Left renal cortex interstitium (tissue), 4 donors: ENCODE data around the gene TPO. TPM values are rescaled to one million over a fixed set of nuclear protein-coding genes. Genes with fewer than 3 reads are reported as not detected.
"Not testable (repeated sequence)": the region's sequence is repeated elsewhere in the genome, so short reads cannot be mapped to it uniquely, and the experiment has no call there.

Source experiments
- DNase-seq, 4 donors: peaks; one replicate each; pipeline ENCODE4 v3.0.0-alpha.2; 2013; ENCODE audit warnings: low read depth in 4 of 4, low spot score in 2 of 4, missing footprints in 1 of 4
- polyA plus RNA-seq, 4 donors: library from polyadenylated mRNA; unstranded; fragments of 120-200 nt; gene quantifications; one replicate each; pipeline ENCODE4 v1.2.1, GENCODE V29; 2013; ENCODE audit not compliant: insufficient read length in 4 of 4

The TPO gene
- under 1 TPM; 0.08 to 0.34 (median 0.11) TPM for polyA plus RNA-seq

DNA sequence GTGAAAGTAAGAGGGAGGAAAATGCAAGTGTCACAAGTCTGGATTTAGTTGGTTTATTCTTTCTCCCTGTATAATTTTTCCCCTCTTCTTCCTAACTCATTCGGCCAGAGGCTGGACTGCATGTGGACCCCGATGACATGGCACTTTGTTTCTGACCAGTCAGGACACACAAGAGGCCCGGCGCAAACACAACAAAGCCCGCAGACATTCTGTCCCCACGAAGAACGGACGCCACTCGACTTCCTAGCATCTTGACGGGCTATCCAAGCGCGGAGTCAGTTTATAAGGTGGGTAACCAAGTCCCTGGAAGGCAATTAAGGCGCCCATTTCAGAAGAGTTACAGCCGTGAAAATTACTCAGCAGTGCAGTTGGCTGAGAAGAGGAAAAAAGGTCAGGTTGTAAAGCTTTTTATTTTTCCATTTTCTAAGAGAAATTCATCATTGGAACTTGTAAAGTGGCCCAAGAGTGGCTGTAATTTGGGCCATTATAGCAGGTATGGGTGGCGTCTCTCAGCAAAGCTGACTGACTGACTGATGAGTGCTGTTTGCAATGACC is at the start of gene TPO:
TPO (plus strand) TSS at position 308 of the 555 bp plus-strand sequence. CDS start 946 bp downstream, outside the sequence.
- no peak for DNase-seq

GRCh38 chr2:1366546-1367134 is 46.6 kb upstream of the TPO start:
- no peak for DNase-seq

DNA sequence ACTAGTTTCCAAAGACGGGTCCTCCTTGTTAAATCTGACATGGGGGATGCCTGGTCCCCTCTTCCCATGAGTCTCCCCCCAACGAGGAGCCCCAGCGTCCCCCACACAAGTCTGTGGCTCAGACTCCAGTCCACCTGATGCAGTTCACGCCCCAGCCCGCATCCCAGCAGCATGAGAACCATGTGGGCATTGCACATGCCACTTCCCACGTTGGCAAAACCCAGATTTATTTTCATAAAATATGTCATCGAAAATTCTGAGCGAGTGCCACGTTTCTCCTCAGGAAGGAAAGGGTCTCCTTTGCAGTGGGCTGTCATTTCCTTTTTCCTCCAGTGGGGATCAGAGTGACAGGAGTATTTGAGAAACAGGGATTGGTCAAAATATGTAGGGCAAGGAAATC is 45.7 kb upstream of the TPO start:
- DNase-seq, result no peak

DNA sequence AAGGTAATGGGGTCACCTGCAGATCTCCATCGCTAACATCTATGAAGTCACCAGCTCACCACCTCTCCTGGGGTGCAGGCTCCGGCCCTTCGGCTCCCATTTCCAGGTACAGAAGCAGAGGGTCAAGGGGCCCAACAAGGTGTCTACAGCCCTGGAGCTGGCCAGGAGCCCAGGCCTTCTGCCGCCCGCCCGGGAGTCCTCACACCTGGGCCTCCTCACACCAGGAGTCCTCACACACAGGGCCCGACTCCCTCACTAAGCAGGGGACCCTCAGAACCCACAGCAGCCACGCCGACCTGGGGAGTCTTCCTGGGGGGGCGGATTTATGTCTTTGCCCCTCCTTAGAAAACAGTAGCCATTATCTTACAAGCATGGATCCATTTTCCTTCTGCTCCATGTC is 43.4 kb upstream of the TPO start:
- DNase-seq, result no peak

- DNase-seq, result no peak
Measured at GRCh38 chr2:1370461-1370860, 42.8 kb upstream of the TPO start.

- DNase-seq, result no peak
Measured at GRCh38 chr2:1371082-1371481, 42.2 kb upstream of the TPO start.

DNA sequence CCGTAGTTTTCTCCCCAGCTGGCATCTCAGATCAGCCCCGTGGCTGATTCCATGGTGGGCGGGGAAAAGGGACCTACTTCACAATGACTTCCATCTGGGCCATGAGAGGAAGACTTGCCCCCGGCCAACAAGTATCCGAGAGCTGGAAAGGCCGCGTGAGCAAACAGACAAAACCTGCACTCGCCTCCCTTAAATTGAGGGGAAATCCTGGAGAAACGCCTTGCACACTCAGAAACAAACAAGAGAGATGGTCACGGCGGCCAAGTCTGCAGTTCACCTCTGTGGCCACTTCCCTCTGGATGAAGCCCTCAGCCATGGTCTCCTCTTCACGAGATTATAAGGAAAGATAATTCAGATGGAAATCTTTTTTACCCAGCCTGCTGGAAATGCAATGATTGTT is 39.4 kb upstream of the TPO start:
- DNase-seq, result no peak

DNA sequence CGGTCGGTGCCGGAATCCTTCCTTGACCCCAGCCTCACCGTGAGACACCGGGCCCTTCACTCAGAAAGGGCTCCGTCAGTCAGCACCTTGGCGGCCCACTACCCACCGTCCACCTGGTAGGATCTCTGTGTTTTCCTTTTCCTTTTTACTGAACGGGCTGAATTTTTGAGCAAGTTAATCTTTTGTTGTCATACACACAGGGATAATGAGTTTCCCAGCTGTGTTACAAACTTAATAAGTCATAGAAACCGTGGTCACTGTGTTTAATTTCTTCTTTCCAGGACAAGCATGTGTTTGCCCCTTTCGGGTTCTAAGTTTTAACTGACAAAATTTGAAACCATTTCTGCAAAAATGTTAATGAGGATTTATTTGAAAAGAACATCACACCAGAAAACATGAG is 39.0 kb upstream of the TPO start:
- DNase-seq, result no peak

DNA sequence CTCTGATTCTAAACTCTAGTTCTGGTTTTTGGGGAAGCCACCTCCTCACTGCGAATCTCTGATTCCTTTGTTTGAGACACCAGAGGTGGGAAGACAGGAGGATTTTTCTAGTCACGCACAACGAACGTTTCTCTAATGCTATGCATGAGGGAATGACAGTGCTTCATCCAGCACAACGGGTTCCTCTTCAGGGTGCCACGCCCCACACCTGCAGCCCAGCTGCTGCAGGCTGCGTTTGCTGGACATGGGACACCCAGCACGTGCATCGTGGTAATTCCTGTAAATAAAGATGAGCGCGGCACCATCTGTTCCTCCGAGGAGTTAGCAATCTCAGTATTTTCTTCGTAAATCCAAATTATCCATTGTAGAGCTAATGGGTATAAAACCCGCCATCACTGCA is 37.5 kb upstream of the TPO start:
- DNase-seq, result no peak

DNA sequence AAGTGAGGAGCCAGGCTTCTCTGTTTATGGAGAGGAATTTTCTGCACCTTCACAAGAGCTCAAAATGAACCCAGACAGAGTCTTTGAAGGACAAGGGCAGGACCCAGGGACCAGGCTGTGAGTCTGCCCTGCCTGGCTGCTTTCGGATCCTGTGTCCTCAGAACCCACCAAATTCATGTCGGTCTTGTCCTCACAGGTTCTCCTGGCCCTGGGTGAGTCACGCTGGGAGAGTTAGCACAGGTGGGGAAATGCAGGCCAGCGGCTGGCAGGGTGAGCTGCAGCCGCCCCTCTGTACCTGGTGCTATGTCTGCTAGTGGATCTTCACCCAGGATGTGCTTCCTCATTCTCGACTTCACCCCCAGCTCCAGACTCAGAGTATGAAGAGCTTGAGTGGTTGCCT is 35.8 kb upstream of the TPO start:
- no peak for DNase-seq

GRCh38 chr2:1378456-1379150 is 34.7 kb upstream of the TPO start:
- DNase-seq, result no peak

DNA sequence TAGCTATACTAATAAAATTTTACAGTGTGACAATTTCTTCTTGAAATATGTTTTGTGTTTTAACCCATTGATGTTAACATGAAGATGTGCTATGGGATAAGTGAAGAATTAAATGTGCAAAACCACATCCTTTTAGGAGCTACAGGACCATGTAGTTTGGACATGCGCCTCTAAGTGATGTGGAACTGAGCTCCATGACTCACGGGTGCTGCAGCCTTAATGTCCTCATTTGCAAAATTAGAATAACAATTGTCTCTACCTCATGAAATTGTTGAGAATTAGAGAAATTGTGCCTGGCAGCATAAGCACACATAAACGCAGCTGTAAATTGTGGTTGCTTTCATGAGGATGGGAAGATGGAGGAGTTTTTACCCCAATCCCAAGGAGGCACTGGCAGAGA is 31.6 kb upstream of the TPO start:
- no peak for DNase-seq

DNA sequence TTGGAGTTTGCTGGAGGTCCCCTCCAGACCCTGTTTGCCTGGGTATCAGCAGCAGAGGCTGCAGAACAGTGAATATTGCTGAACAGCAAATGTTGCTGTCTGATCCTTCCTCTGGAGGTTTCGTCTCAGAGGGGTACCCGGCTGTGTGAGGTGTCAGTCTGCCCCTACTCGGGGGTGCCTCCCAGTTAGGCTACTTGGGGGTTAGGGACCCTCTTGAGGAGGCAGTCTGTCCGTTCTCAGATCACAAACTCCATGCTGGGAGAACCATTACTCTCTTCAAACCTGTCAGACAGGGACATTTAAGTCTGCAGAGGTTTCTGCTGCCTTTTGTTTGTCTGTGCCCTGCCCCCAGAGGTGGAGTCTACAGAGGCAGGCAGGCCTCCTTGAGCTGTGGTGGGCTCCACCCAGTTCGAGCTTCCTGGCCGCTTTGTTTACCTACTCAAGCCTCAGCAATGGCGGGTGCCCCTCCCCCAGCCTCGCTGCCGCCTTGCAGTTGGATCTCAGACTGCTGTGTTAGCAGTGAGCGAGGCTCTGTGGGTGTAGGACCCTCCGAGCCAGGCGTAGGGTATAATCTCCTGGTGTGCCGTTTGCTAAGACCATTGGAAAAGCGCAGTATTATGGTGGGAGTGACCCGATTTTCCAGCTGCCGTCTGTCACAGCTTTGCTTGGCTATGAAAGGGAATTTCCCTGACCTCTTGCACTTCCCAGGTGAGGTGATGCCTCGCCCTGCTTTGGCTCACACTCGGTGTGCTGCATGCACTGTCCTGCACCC is 25.1 kb upstream of the TPO start:
- DNase-seq, result not testable (repeated sequence)

DNA sequence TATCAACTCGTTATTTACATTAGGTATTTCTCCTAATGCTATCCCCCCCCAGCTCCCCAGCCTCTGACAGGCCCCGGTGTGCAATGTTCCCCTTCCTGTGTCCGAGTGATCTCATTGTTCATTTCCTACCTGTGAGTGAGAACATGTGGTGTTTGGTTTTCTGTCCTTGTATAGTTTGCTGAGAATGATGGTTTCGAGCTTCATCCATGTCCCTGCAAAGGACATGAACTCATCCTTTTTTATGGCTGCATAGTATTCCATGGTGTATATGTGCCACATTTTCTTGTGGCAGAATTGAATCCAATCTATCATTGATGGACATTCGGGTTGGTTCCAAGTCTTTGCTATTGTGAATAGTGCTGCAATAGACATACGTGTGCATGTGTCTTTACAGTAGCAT is 23.1 kb upstream of the TPO start:
- DNase-seq, result not testable (repeated sequence)

GRCh38 chr2:1393321-1393720 is 19.9 kb upstream of the TPO start:
- DNase-seq, result no peak

- DNase-seq, result no peak
Measured at GRCh38 chr2:1394709-1395408, 18.4 kb upstream of the TPO start.

- no peak for DNase-seq
Measured at GRCh38 chr2:1397350-1397749, 15.9 kb upstream of the TPO start.

DNA sequence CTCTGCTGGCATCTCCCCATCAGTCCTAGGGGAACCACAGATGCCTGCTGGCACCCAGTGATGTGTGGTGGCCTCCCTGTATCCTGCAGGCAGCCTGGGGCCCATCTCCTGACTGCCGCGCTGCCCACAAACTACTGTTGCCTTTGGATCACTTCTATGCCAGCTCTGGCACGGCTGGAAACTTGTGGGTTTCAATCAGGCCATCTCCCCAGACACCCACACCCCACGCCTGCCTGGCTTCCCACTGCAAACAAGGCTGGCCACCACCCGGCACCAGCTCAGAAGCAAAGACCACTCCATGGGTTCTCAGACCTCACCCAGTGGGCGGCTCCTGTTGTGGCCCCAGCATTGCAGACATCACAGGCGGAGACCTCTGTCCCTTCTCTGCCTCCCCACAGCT is 15.1 kb upstream of the TPO start:
- no peak for DNase-seq

- no peak for DNase-seq
Measured at GRCh38 chr2:1400943-1401735, 12.1 kb upstream of the TPO start.

DNA sequence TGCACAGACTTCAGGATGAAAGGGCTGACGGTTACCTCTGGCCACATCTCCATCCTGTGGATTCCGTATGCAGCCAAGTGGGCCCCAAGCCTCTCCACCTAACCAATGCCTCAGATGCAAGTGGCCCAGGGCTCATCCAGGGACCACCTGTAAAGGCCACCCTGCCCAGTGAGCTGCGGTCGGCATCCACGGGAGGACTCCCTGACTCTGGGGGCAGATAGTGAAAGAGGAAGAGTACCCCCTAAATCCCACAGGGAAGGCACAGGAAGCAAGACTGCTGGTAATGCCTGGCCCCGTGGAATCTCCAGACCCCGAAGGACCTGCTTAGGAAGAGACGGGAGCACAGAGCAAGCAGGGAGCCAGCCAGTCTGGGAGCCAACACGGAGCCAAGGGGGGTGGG is 11.2 kb upstream of the TPO start:
- DNase-seq, result no peak
